Activated T-cell treated with anti-CD3 and anti-CD28 coated beads, Interleukin-2, amount 50 U/mL, for 72 hours (primary cell): Measurements from ENCODE around the gene BTK. TPM values are rescaled to one million over a fixed set of nuclear protein-coding genes. Genes with fewer than 3 reads are reported as not detected.

Source experiments
- ATAC-seq, 2 donors: fragments of 150-1000 bp; cut with Tn5 transposase; replicated peaks in 1 of 2; 2 replicates each; pipeline ENCODE4 v1.10.0; 2021; ENCODE audit warnings: moderate library complexity in 2 of 2, mild to moderate bottlenecking in 1 of 2
- DNase-seq, 2 donors: peaks; one replicate each; pipeline ENCODE4 v3.0.0; 2021 to 2022; ENCODE audit warnings: mixed read lengths in 1 of 2
- H3K27ac Mint-ChIP-seq: one replicate; pipeline ENCODE4 v1.8.0; 2022; ENCODE audit warnings: mild to moderate bottlenecking, moderate library complexity, mixed read lengths
- H3K27me3 Mint-ChIP-seq: one replicate; pipeline ENCODE4 v1.8.0; 2022; ENCODE audit warnings: low read depth, mixed read lengths
- H3K36me3 Mint-ChIP-seq, 2 donors: one replicate each; pipeline ENCODE4 v1.8.0; 2022; ENCODE audit warnings: mixed read lengths in 2 of 2, mild to moderate bottlenecking in 1 of 2; ENCODE audit not compliant: insufficient read depth in 2 of 2
- H3K4me1 Mint-ChIP-seq: one replicate; pipeline ENCODE4 v1.8.0; 2022; ENCODE audit warnings: low read depth, mixed read lengths
- H3K4me3 Mint-ChIP-seq, 2 donors: one replicate each; pipeline ENCODE4 v1.8.0; 2022; ENCODE audit warnings: mild to moderate bottlenecking in 2 of 2, mixed read lengths in 2 of 2, moderate library complexity in 2 of 2
- H3K9me3 Mint-ChIP-seq, 2 donors: one replicate each; pipeline ENCODE4 v1.8.0; 2022; ENCODE audit warnings: mixed read lengths in 2 of 2
- total RNA-seq, 2 donors: library from RNA; stranded (reverse); gene quantifications; one replicate each; pipeline ENCODE4 v1.2.3, GENCODE V29; 2022

Gene BTK
- total RNA-seq, 2 donors from 2014 or later = 1.7 to 1.9 TPM

GRCh38 chrX:101386542-101386885 lies 523 bp upstream of the BTK start:
- ATAC-seq (no peak), DNase-seq (no peak)
- no peak overlapping the region for H3K27ac Mint-ChIP-seq
- H3K9me3 Mint-ChIP-seq = no peaks in the 10 kb centered on the region
- no peak overlapping the region for H3K4me3 Mint-ChIP-seq
- peaks cover 0 to 7% of the 10 kb centered on the region in 2 donors for H3K36me3 Mint-ChIP-seq
- peaks cover 5% of the 10 kb centered on the region for H3K4me1 Mint-ChIP-seq
- peaks cover 7% of the 10 kb centered on the region for H3K27me3 Mint-ChIP-seq

DNA sequence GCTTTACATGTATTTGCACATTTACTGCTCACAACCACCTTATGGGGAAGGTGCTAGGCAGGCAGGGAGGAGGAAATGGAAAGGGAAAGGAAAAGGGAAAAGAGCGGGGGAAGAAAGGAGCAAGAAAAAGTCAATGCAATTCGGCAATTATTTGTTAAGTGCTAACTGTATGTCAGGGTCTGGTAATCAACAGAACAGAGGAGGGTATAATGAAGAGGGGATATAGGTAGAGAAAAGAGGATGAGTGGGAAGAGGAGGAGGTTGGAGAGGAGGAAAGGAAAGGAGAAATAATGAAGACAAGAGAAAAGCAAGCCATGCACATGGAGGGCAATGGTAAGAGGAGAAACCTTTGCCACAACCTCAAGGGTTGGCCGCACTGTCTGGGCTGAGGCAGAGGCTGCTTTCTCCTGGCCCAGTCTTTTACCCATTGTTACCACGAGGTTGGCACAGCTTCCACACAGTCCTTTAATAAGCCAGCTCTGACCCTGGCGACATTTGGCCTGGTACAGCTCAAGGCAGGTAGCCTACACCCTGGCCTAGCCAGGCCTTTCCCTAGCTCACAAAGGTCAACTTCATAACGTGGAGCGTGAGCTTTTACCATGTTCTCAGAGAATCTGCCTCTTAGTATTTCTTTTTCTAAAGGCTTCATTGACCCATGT lies 836 bp downstream of the BTK start:
- Mint-ChIP-seq H3K4me3 (no peak overlapping the region), H3K27ac (no peak overlapping the region)

DNA sequence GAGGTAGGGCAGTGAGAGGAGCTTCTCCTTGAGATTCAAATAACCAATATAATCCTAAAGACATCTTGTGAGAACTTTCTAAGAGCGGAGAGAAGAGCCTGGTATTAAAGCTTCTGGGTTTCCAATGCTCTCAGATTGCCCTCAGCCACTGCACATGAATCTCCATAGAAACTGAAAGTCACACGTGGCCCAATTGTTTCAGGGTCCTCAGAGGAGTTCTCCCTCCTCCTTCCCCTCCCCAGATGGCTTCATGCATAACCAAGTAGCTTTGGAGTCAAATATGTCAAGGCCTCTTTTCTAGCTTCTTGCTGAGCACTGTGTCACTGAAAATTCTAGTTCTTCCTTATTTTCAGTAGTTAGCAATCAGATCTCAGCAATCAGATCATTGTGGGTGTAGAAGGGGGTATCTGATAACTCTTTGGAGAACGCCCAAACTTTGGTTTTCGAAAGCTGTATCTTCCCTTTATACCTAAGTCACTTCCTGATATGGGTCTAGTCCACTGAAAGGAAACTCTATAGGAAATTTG lies 2.2 kb downstream of the BTK start:
- ATAC-seq = no peak
- Mint-ChIP-seq H3K4me1 (peaks cover 5% of the 10 kb centered on the region), H3K36me3 (no peaks in the 10 kb centered on the region), H3K27ac (no peak overlapping the region), H3K4me3 (no peak overlapping the region), H3K27me3 (peaks cover 7% of the 10 kb centered on the region), H3K9me3 (no peaks in the 10 kb centered on the region)
- DNase-seq = no peak

More for the DNA sequence above, 836 bp downstream of the BTK start:
- Mint-ChIP-seq H3K36me3 (no peaks in the 10 kb centered on the region), H3K27me3 (peaks cover 7% of the 10 kb centered on the region), H3K4me1 (peaks cover 5% of the 10 kb centered on the region), H3K9me3 (no peaks in the 10 kb centered on the region)
- no peak for DNase-seq
- no peak for ATAC-seq

DNA sequence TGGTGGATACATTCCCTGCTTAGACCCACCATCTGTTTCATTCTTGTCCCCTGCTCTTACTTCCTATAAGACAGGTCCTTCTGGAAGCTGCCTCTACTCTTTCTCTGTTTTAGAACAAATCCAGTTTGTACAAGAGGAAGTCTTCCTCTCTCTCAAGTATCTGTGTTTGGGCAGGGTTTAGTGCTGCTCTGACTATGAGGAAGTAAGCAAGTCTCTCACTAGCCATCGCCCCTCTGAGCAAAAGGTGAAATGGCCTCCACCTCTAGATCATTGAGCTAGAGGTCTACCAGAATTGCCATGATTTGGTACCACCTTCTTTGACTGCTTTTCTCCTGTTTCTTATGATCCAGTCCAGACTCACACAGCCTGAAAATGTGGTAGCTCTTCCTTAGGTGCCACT lies 8.4 kb downstream of the BTK start:
- no peak for DNase-seq

GRCh38 chrX:101370888-101371504 lies 15.0 kb downstream of the BTK start:
- DNase-seq (no peak), ATAC-seq (no peak)
- Mint-ChIP-seq H3K4me1 (no peaks in the 10 kb centered on the region), H3K9me3 (no peaks in the 10 kb centered on the region), H3K4me3 (no peak overlapping the region), H3K36me3 (no peaks in the 10 kb centered on the region), H3K27ac (no peak overlapping the region), H3K27me3 (peaks cover 33% of the 10 kb centered on the region)

More for the DNA sequence above, 8.4 kb downstream of the BTK start:
- ATAC-seq = no peak
- Mint-ChIP-seq H3K9me3 (no peaks in the 10 kb centered on the region), H3K36me3 (no peaks in the 10 kb centered on the region), H3K4me3 (no peak overlapping the region), H3K27ac (no peak overlapping the region), H3K4me1 (no peaks in the 10 kb centered on the region), H3K27me3 (peaks cover 26% of the 10 kb centered on the region)

- H3K4me3 Mint-ChIP-seq = no peak overlapping the region
- peaks cover 23% of the 10 kb centered on the region for H3K27me3 Mint-ChIP-seq
- DNase-seq (no peak), ATAC-seq (no peak)
- no peaks in the 10 kb centered on the region for H3K4me1 Mint-ChIP-seq
- no peak overlapping the region for H3K27ac Mint-ChIP-seq
- no peaks in the 10 kb centered on the region for H3K9me3 Mint-ChIP-seq
- no peaks in the 10 kb centered on the region for H3K36me3 Mint-ChIP-seq
Measured at GRCh38 chrX:101369687-101370086, 16.3 kb downstream of the BTK start.

DNA sequence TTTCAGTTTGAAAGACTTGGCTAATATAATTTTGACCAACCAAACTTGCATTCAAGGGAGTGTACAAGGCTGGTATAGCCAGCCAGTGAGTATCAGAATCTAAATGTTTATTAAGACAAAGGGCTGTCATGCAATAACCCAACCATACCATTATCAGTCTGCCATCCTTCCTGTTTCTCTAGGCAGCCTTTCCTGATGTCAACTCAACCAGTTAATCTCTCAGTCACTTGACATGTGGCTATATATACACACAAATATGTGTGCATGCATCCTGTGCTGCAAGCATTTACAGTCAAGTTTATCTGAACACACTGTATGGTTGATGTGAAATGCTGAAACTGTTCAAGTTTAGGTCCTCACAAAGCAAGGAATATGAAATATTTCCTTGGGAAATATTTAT lies 17.2 kb downstream of the BTK start:
- Mint-ChIP-seq H3K4me3 (no peak overlapping the region), H3K4me1 (no peaks in the 10 kb centered on the region), H3K36me3 (no peaks in the 10 kb centered on the region), H3K27me3 (peaks cover 17% of the 10 kb centered on the region), H3K9me3 (no peaks in the 10 kb centered on the region), H3K27ac (no peak overlapping the region)
- DNase-seq (no peak), ATAC-seq (no peak)

- Mint-ChIP-seq H3K4me1 (no peaks in the 10 kb centered on the region), H3K27me3 (peaks cover 13% of the 10 kb centered on the region), H3K9me3 (no peaks in the 10 kb centered on the region), H3K4me3 (no peak overlapping the region), H3K27ac (no peak overlapping the region), H3K36me3 (no peaks in the 10 kb centered on the region)
- DNase-seq (no peak), ATAC-seq (no peak)
Measured at GRCh38 chrX:101365301-101365795, 20.6 kb downstream of the BTK start.

DNA sequence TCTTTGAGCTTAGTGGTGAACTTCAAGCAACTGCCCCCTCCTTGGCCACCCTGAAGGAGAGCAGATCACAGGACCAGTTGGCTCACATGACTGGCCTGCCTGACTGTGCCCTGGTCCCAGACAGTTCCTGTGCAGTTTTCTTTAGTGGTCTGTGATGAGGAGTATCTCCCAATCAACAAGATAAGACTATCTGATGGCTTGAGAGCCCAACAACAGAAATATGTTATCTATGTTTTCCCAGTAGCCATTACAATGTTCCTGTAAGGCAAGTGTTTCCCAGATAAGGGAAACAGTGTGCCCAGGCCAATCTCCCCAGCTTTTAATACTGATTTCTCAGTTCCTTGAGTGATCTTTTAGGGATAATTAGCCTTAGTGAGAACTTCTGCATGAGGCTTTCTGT lies 23.2 kb downstream of the BTK start:
- Mint-ChIP-seq H3K4me1 (no peaks in the 10 kb centered on the region), H3K27me3 (peaks cover 14% of the 10 kb centered on the region), H3K36me3 (no peaks in the 10 kb centered on the region), H3K4me3 (no peak overlapping the region), H3K9me3 (no peaks in the 10 kb centered on the region), H3K27ac (no peak overlapping the region)
- DNase-seq (no peak), ATAC-seq (no peak)

DNA sequence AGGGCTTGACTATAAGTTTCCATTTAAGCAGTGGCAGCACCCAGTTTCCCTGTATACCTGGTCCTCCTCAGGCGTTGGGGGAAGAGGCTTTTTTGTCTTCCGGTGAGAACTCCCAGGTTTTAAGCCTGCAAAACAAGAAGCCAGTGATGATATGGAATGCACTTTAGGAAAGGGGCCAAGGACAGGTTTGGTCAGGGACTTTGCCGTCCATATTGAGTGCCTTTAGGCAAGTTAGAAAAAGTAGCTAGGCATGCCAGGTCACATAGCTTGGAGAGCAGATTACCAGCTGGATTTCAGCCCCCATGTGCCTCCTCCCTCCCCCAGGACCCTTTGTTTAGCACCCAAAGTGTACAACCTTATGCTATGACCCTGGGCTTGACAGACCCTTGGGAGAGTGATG lies 23.9 kb downstream of the BTK start:
- H3K27ac Mint-ChIP-seq = no peak overlapping the region
- no peaks in the 10 kb centered on the region for H3K9me3 Mint-ChIP-seq
- no peaks in the 10 kb centered on the region for H3K4me1 Mint-ChIP-seq
- no peak overlapping the region for H3K4me3 Mint-ChIP-seq
- no peaks in the 10 kb centered on the region for H3K36me3 Mint-ChIP-seq
- ATAC-seq (no peak), DNase-seq (no peak)
- H3K27me3 Mint-ChIP-seq = peaks cover 14% of the 10 kb centered on the region

DNA sequence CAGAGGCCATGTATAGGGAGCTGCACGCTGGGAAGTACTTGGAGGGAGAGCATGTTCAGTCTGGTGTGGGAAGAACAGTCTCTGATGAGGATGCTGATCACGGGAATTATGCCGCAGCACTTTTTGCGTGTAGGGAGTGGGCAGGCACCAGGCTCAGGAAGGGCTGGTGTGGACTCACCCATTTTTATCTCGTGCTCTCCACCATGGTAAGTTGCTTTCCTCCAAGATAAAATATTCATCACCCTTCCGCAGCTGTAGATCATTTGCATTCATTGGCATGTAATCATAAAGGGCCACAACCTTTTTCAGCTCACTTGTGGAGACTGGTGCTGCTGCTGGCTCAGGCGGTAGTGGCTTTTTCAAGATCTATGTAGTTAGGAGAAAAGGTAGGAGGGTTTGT lies 25.6 kb downstream of the BTK start:
- H3K4me3 Mint-ChIP-seq = no peak overlapping the region
- H3K27ac Mint-ChIP-seq = no peak overlapping the region
- no peaks in the 10 kb centered on the region for H3K36me3 Mint-ChIP-seq
- H3K27me3 Mint-ChIP-seq = peaks cover 14% of the 10 kb centered on the region
- no peak for ATAC-seq
- H3K9me3 Mint-ChIP-seq = no peaks in the 10 kb centered on the region
- no peak for DNase-seq
- H3K4me1 Mint-ChIP-seq = no peaks in the 10 kb centered on the region

GRCh38 chrX:101359966-101360365 lies 26.0 kb downstream of the BTK start:
- H3K36me3 Mint-ChIP-seq = no peaks in the 10 kb centered on the region
- DNase-seq = no peak
- no peak overlapping the region for H3K27ac Mint-ChIP-seq
- ATAC-seq = no peak
- peaks cover 14% of the 10 kb centered on the region for H3K27me3 Mint-ChIP-seq
- H3K4me3 Mint-ChIP-seq = no peak overlapping the region
- H3K4me1 Mint-ChIP-seq = no peaks in the 10 kb centered on the region
- H3K9me3 Mint-ChIP-seq = no peaks in the 10 kb centered on the region

GRCh38 chrX:101357166-101357795 lies 28.7 kb downstream of the BTK start:
- no peak for DNase-seq
- Mint-ChIP-seq H3K9me3 (no peaks in the 10 kb centered on the region), H3K27ac (no peak overlapping the region), H3K27me3 (peaks cover 14% of the 10 kb centered on the region), H3K4me1 (no peaks in the 10 kb centered on the region), H3K36me3 (no peaks in the 10 kb centered on the region), H3K4me3 (no peak overlapping the region)
- no peak for ATAC-seq
